Measurements from ENCODE around the gene FSD1. TPM values are rescaled to one million over a fixed set of nuclear protein-coding genes. Genes with fewer than 3 reads are reported as not detected.

FSD1 gene
- total RNA-seq, 3 donors from 2014 or later, result 0.64 to 2.0 (median 0.84) TPM

DNA sequence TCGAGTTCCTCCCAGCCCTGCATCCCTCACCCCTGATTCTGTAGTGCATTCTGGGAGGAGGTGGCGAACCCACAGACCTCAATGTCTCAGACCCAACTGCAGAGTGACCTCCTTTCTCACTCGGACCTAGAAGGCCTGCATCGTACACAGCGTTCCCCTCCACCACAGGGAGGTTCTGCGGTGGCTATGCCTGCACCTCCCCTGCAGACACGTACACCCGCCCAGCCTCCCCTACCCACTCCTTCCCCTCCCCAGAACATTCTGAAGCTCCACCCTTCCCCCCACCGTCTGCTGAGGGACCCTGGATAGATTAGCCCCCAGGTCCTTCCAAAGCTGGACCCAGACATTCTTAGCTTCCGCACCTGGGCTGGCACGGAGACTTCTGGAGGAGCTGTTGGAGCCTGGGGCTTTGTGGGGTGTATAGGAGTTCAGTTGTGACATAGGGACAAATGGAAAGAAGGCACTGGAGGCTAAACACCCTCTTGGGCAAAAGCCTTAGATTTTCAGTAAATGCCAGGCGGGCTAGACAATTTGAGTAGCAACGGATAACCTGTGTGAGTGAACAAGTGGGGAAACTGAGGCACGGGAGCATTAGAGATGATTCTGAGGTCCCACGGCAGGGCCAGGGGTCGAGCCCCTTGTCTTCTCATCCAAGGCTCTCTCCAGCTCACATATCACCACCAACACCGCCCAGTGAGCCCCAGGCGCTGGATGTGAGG is 420 bp upstream of the FSD1 start:
- intact Hi-C loops (cut with DNase I, micrococcal nuclease), result no loop called here
- Histone ChIP-seq H3K36me3 (ENCODE audit: low read depth) (no peaks in the 10 kb centered on the region), H3K9me3 (no peaks in the 10 kb centered on the region), H3K4me3 (no peak overlapping the region), H3K4me1 (ENCODE audit: low read depth) (no peaks in the 10 kb centered on the region)
- TF ChIP-seq, protein P1, sequence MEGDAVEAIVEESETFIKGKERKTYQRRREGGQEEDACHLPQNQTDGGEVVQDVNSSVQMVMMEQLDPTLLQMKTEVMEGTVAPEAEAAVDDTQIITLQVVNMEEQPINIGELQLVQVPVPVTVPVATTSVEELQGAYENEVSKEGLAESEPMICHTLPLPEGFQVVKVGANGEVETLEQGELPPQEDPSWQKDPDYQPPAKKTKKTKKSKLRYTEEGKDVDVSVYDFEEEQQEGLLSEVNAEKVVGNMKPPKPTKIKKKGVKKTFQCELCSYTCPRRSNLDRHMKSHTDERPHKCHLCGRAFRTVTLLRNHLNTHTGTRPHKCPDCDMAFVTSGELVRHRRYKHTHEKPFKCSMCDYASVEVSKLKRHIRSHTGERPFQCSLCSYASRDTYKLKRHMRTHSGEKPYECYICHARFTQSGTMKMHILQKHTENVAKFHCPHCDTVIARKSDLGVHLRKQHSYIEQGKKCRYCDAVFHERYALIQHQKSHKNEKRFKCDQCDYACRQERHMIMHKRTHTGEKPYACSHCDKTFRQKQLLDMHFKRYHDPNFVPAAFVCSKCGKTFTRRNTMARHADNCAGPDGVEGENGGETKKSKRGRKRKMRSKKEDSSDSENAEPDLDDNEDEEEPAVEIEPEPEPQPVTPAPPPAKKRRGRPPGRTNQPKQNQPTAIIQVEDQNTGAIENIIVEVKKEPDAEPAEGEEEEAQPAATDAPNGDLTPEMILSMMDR (IDR thresholded peaks at IDR 0.05), result no peak
- peak; percentile 37 for ATAC-seq
- no peak for DNase-seq

DNA sequence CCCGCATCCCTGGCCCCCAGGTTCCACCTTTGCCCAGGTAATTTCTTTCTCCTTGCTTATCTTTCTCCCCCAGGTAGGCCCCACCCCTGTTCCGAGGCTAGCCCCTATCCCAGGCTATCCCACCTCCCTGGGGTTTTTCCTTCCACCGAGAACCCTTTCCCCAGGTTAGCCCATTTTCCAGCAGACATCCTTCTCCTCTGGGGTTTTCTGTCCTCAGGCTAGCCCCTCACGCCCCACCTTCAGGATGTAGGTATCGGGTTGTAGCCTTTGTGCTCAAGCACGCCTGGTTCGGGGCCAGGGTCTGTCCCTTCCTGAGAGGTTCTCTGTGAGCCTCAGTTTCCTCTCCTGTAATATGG is 837 bp downstream of the FSD1 start:
- TF ChIP-seq, protein P1 (IDR thresholded peaks at IDR 0.05), result no peak
- DNase-seq (no peak), ATAC-seq (no peak)
- H3K36me3 ChIP-seq (ENCODE audit: low read depth), result no peaks in the 10 kb centered on the region
- H3K9me3 ChIP-seq, result no peaks in the 10 kb centered on the region
- no peaks in the 10 kb centered on the region for H3K4me1 ChIP-seq (ENCODE audit: low read depth)
- intact Hi-C loops (cut with DNase I, micrococcal nuclease), result no loop called here
- H3K4me3 ChIP-seq, result no peak overlapping the region

DNA sequence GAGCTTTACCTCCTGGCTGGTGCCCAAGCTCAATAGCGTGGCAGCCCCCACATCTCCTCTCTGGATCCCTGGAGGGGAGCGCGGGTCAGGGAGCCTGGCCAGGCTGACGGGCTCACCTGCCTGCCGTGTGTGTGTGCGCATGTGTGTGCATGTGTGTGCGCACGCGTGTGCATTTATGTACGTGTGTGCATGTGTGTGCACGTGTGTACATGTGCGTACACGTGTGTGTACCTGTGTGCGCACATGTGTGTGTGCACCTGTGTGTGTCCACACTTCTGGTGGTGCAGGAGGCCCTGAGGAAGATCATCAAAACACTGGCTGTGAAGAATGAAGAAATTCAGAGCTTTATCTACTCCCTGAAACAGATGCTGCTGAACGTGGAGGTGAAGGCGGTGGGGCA is 1.3 kb downstream of the FSD1 start:
- TF ChIP-seq, protein P1 (IDR thresholded peaks at IDR 0.05), result no peak
- H3K4me1 ChIP-seq (ENCODE audit: low read depth), result no peaks in the 10 kb centered on the region
- H3K9me3 ChIP-seq, result no peaks in the 10 kb centered on the region
- no peak for ATAC-seq
- intact Hi-C loops (cut with DNase I, micrococcal nuclease), result no loop called here
- H3K36me3 ChIP-seq (ENCODE audit: low read depth), result no peaks in the 10 kb centered on the region
- DNase-seq, result no peak
- no peak overlapping the region for H3K4me3 ChIP-seq

DNA sequence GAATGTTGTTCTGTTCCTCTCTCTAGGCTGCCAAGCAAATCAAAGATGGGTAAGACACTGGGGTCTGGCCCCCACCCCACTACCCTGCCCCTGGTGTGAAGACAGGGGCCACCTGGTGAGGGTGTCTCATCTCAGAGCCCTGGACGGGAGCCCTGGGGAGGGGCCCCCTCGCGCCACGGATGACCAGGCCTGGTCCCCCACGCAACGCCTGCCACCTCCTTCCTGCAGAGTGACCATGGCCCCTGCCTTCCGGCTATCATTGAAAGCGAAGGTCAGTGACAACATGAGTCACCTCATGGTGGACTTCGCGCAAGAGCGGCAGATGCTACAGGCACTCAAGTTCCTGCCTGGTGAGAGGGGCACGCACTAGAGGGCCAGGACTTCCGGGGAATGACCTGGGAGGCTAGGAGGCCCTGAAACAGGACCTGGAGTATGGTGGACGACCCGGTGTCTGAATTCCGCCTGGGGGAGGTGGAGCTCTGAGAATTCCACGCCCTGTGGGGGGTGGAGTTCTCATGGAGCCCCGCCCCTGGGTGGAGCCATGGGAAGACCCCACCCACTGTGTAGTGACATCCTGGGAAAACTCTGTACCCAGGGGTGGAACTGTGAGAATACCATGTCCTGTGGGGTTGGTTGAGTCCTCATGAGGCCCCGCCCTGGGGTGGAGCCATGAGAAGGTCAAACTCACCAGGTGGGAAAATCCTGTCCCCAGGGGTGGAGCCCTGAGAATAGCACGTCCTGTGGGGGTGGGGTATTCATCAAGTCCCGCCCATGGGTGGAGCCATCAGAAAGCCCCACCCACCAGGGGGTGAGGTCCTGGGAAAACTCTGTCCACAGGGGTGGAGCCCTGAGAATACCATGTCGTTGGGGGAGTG is 6.1 kb downstream of the FSD1 start:
- ATAC-seq (peak; percentile 73), DNase-seq (peak in 2 of 3 donors; percentile 50 to 53)
- H3K4me1 ChIP-seq (ENCODE audit: low read depth), result no peaks in the 10 kb centered on the region
- H3K36me3 ChIP-seq (ENCODE audit: low read depth), result no peaks in the 10 kb centered on the region
- no peak overlapping the region for H3K4me3 ChIP-seq
- no peaks in the 10 kb centered on the region for H3K9me3 ChIP-seq
- intact Hi-C loops (cut with DNase I, micrococcal nuclease), result no loop called here
- TF ChIP-seq, protein P1 (IDR thresholded peaks at IDR 0.05), result no peak

DNA sequence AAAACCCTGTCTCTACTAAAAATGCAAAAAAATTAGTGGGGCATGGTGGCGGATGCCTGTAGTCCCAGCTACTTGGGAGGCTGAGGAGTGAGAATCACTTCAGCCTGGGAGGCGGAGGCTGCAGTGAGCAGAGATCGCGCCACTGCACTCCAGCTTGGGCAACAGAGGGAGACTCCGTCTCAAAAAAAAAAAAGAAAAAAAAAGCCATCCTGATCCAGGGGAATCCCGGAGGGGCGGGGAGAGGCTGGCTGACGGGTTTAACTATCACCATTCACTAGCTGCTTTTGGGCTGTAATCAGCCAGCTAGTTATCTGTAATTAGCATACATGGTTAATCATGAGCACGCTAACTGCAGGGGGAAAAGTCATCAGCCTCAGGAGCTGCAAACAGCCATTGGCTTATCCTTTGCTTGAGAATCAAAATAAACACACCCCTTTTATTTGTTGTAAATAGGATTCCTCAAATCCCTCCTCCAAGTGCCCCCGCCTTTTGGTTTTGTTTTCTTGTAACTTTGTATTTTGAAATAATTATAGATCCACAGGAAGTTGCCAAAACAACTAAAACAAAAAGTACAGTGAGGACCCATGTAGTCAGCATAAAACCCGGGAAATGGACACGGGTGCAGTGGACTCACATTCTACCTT is 9.6 kb downstream of the FSD1 start:
- intact Hi-C loops (cut with DNase I, micrococcal nuclease), result no loop called here
- TF ChIP-seq, protein P1 (IDR thresholded peaks at IDR 0.05), result no peak
- Histone ChIP-seq H3K4me1 (ENCODE audit: low read depth) (no peaks in the 10 kb centered on the region), H3K4me3 (no peak overlapping the region), H3K36me3 (ENCODE audit: low read depth) (no peaks in the 10 kb centered on the region), H3K9me3 (no peaks in the 10 kb centered on the region)
- ATAC-seq (peak; percentile 39), DNase-seq (no peak)

All from mucosa of descending colon (tissue), 3 donors.